ENCODE measurements around the gene UBALD1.

The UBALD1 gene

GRCh38 chr16:4572715-4573114 lies 42.0 kb downstream of the UBALD1 start:
- Histone ChIP-seq H3K36me3 (no peaks in the 10 kb centered on the region), H3K27me3 (ENCODE audit: insufficient read depth, low read depth, severe bottlenecking) (no peaks in the 10 kb centered on the region), H3K4me3 (ENCODE audit: low read depth, low read length) (no peak overlapping the region), H3K27ac (no peak overlapping the region), H3K9me3 (ENCODE audit: severe bottlenecking) (no peaks in the 10 kb centered on the region)
- no peak for TF ChIP-seq CTCF (IDR thresholded peaks at IDR 0.05; ENCODE audit: low read depth, low read length)
- DNase-seq = no peak

- H3K27ac ChIP-seq = no peak overlapping the region
- no peak for TF ChIP-seq CTCF (IDR thresholded peaks at IDR 0.05; ENCODE audit: low read depth, low read length)
- no peak for DNase-seq
These were observed 43.9 kb downstream of the UBALD1 start for GRCh38 chr16:4570688-4571321.

GRCh38 chr16:4570086-4570485 lies 44.6 kb downstream of the UBALD1 start:
- no peaks in the 10 kb centered on the region for H3K9me3 ChIP-seq (ENCODE audit: severe bottlenecking)
- no peak for TF ChIP-seq CTCF (IDR thresholded peaks at IDR 0.05; ENCODE audit: low read depth, low read length)
- no peak for DNase-seq
- H3K4me3 ChIP-seq (ENCODE audit: low read depth, low read length) = no peak overlapping the region
- H3K36me3 ChIP-seq = no peaks in the 10 kb centered on the region
- no peak overlapping the region for H3K27ac ChIP-seq
- no peaks in the 10 kb centered on the region for H3K27me3 ChIP-seq (ENCODE audit: insufficient read depth, low read depth, severe bottlenecking)

More at GRCh38 chr16:4570688-4571321, 43.9 kb downstream of the UBALD1 start:
- Histone ChIP-seq H3K27me3 (ENCODE audit: insufficient read depth, low read depth, severe bottlenecking) (no peaks in the 10 kb centered on the region), H3K36me3 (no peaks in the 10 kb centered on the region), H3K4me3 (ENCODE audit: low read depth, low read length) (no peak overlapping the region), H3K9me3 (ENCODE audit: severe bottlenecking) (no peaks in the 10 kb centered on the region)

GRCh38 chr16:4566144-4566543 lies 48.5 kb downstream of the UBALD1 start:
- Histone ChIP-seq H3K4me3 (ENCODE audit: low read depth, low read length) (no peak overlapping the region), H3K9me3 (ENCODE audit: severe bottlenecking) (no peaks in the 10 kb centered on the region), H3K27me3 (ENCODE audit: insufficient read depth, low read depth, severe bottlenecking) (no peaks in the 10 kb centered on the region), H3K27ac (no peak overlapping the region), H3K36me3 (no peaks in the 10 kb centered on the region)
- no peak for TF ChIP-seq CTCF (IDR thresholded peaks at IDR 0.05; ENCODE audit: low read depth, low read length)
- no peak for DNase-seq

GRCh38 chr16:4564661-4565267 lies 49.9 kb downstream of the UBALD1 start:
- Histone ChIP-seq H3K36me3 (no peaks in the 10 kb centered on the region), H3K27ac (no peak overlapping the region), H3K27me3 (ENCODE audit: insufficient read depth, low read depth, severe bottlenecking) (no peaks in the 10 kb centered on the region), H3K4me3 (ENCODE audit: low read depth, low read length) (no peak overlapping the region), H3K9me3 (ENCODE audit: severe bottlenecking) (no peaks in the 10 kb centered on the region)
- DNase-seq = no peak
- TF ChIP-seq CTCF (IDR thresholded peaks at IDR 0.05; ENCODE audit: low read depth, low read length) = no peak

GRCh38 chr16:4561596-4561995 lies 53.1 kb downstream of the UBALD1 start:
- Histone ChIP-seq H3K36me3 (no peaks in the 10 kb centered on the region), H3K27ac (no peak overlapping the region), H3K9me3 (ENCODE audit: severe bottlenecking) (no peaks in the 10 kb centered on the region), H3K27me3 (ENCODE audit: insufficient read depth, low read depth, severe bottlenecking) (no peaks in the 10 kb centered on the region), H3K4me3 (ENCODE audit: low read depth, low read length) (no peak overlapping the region)
- no peak for TF ChIP-seq CTCF (IDR thresholded peaks at IDR 0.05; ENCODE audit: low read depth, low read length)
- DNase-seq = no peak
